GM12878 (cell line): ENCODE measurements around the gene RHOBTB1. TPM values are rescaled to one million over a fixed set of nuclear protein-coding genes. Genes with fewer than 3 reads are reported as not detected.

Source experiments
- ATAC-seq: fragments of 200-7000 bp; cut with Tn5 transposase; 3 replicates; pipeline ENCODE4 v1.9.1; 2020; ENCODE audit warnings: mild to moderate bottlenecking, moderate library complexity
- BruUV-seq: library from RNA; stranded (reverse); fragments of 400-500 nt; replicated peaks from 2 replicates; lab custom pipeline; 2021; lab: Mats Ljungman, UMichigan
- CTCF ChIA-PET: fragments of 300-600 bp; sonication (Branson Sonifier 250); formaldehyde crosslinking; extraction: SDS; loops from one replicate; lab custom pipeline; 2021; ENCODE audit warnings: inconsistent platforms; lab: Yijun Ruan, JAX
- POLR2A ChIA-PET: fragments of 350-600 bp; formaldehyde crosslinking; extraction: SDS; loops from one replicate; lab custom pipeline; 2021; ENCODE audit warnings: inconsistent platforms; lab: Charles Lee
- RAD21 ChIA-PET: fragments of 300-600 bp; sonication (Branson Sonifier 250); formaldehyde crosslinking; loops from one replicate; lab custom pipeline; 2023; ENCODE audit warnings: antibody characterized with exemption; ENCODE audit not compliant: unreplicated experiment; lab: Charles Lee
- SMC1A ChIA-PET: fragments of 300-600 bp; sonication (Branson Sonifier 250); formaldehyde crosslinking; loops from one replicate; lab custom pipeline; 2023; ENCODE audit not compliant: unreplicated experiment, uncharacterized antibody; lab: Charles Lee
- DNase-seq: peaks from one replicate; pipeline ENCODE4 v3.0.0-alpha.2; 2011; ENCODE audit warnings: low read depth, low spot score
- FAIRE-seq: peaks from 3 replicates; lab custom pipeline; 2011; peaks lifted over from hg19 to GRCh38; lab: Jason Lieb, UNC
- H2AFZ ChIP-seq: 2 replicates; pipeline ENCODE4 v1.6.0; 2011; ENCODE audit warnings: low read depth, low read length, control low read depth; ENCODE audit not compliant: control insufficient read depth
- H3K27ac ChIP-seq: 2 replicates; pipeline ENCODE4 v1.5.1; 2011; ENCODE audit warnings: control low read depth; ENCODE audit not compliant: control insufficient read depth, insufficient read depth
- H3K27me3 ChIP-seq, 2 experiments: replicated peaks in 1 of 2; 2 replicates each; pipeline versions ENCODE4 v1.6.0 to v1.6.1; 2011; ENCODE audit warnings: low read length in 1 of 2; ENCODE audit not compliant: control insufficient read depth in 2 of 2, insufficient read depth in 2 of 2
- H3K36me3 ChIP-seq, 2 experiments: 2 replicates each; pipeline ENCODE4 v1.5.1; 2011; ENCODE audit warnings: low read length in 1 of 2; ENCODE audit not compliant: control insufficient read depth in 2 of 2, insufficient read depth in 2 of 2
- H3K4me1 ChIP-seq: 2 replicates; pipeline ENCODE4 v1.6.1; 2011; ENCODE audit warnings: mild to moderate bottlenecking, low read length, moderate library complexity, mixed read lengths; ENCODE audit not compliant: control insufficient read depth, insufficient read depth
- H3K4me2 ChIP-seq: 2 replicates; pipeline ENCODE4 v1.6.0; 2011; ENCODE audit warnings: control low read depth; ENCODE audit not compliant: control insufficient read depth, insufficient read depth
- H3K4me3 ChIP-seq: fragments of 200-600 bp; sonication (generic); 2 replicates; pipeline ENCODE4 v1.5.1; 2016
- H3K79me2 ChIP-seq: 2 replicates; pipeline ENCODE4 v1.6.0; 2011; ENCODE audit warnings: low read length; ENCODE audit not compliant: control insufficient read depth, insufficient read depth
- H3K9ac ChIP-seq: 2 replicates; pipeline ENCODE4 v1.8.0; 2011; ENCODE audit warnings: low read length, control low read depth, mixed read lengths; ENCODE audit not compliant: control insufficient read depth, insufficient read depth
- H3K9me3 ChIP-seq: replicated peaks from 3 replicates; pipeline ENCODE4 v1.5.1; 2011; ENCODE audit warnings: mild to moderate bottlenecking, low read length; ENCODE audit not compliant: control insufficient read depth, insufficient read depth
- H4K20me1 ChIP-seq: 2 replicates; pipeline ENCODE4 v1.6.0; 2011; ENCODE audit not compliant: control insufficient read depth, insufficient read depth
- CREB1 ChIP-seq: IDR thresholded peaks from 2 replicates; pipeline ENCODE4 v1.6.1; 2012; ENCODE audit warnings: low read depth, mild to moderate bottlenecking, inconsistent platforms
- FOS ChIP-seq: IDR thresholded peaks from 3 replicates; pipeline ENCODE4 v1.6.1; 2011; ENCODE audit warnings: borderline replicate concordance; ENCODE audit not compliant: insufficient read length; ENCODE audit errors: extremely low read depth
- HDAC2 ChIP-seq: fragments of 200-600 bp; sonication (generic); IDR thresholded peaks from 2 replicates; pipeline ENCODE4 v1.6.1; 2017
- IKZF2 ChIP-seq, 2 experiments: fragments of 450-650 bp; IDR thresholded peaks; 2 replicates each; pipeline ENCODE4 v1.6.1; 2017; ENCODE audit warnings: mild to moderate bottlenecking in 2 of 2, moderate library complexity in 2 of 2
- RAD21 ChIP-seq: IDR thresholded peaks from 2 replicates; pipeline ENCODE4 v1.6.1; 2011; ENCODE audit warnings: mild to moderate bottlenecking, low read depth, low read length, moderate library complexity; ENCODE audit not compliant: insufficient read depth
- RBBP5 ChIP-seq: fragments of 200-600 bp; sonication (generic); conservative IDR thresholded peaks from 2 replicates; pipeline ENCODE4 v1.6.1; 2016
- SMAD1 ChIP-seq: fragments of 450-650 bp; IDR thresholded peaks from 2 replicates; pipeline ENCODE4 v1.6.1; 2018; ENCODE audit warnings: mild to moderate bottlenecking, low read depth; ENCODE audit not compliant: partially characterized antibody
- TCF3 ChIP-seq: IDR thresholded peaks from 2 replicates; pipeline ENCODE4 v1.6.1; 2012; ENCODE audit warnings: low read depth, mild to moderate bottlenecking, low read length, borderline replicate concordance; ENCODE audit not compliant: insufficient read depth
- WGBS: methylation state at CpG from one replicate; pipeline ENCODE4 v1.1.6; 2016; ENCODE audit warnings: low lambda C conversion rate; ENCODE audit not compliant: insufficient replicate concordance, insufficient coverage; ENCODE audit errors: missing lambda C conversion rate; 5-methylcytosine and 5-hydroxymethylcytosine counted together
- in situ Hi-C: fragments of 300-500 bp; cut with MboI; formaldehyde crosslinking; loops from 9 replicates; pipeline ENCODE4 v1.14.3; 2018; ENCODE audit warnings: mixed read lengths
- intact Hi-C: fragments of 100-400 bp; cut with micrococcal nuclease; formaldehyde crosslinking; loops from one replicate; pipeline ENCODE4 v1.14.2; 2022; ENCODE audit not compliant: unreplicated experiment
- polyA plus RNA-seq, 11 experiments: library from polyadenylated mRNA; depleted of rRNA in 4 of 11; unstranded in 6 of 11; stranded (reverse) in 5 of 11; fragments of >200 nt; fragmentation: Nextera tagmentation in 4 of 11; fragmentation: Illumina TruSeq in 1 of 11; extraction: Ambion mirVana in 4 of 11; extraction: Trizol in 1 of 11; gene quantifications; 1 replicate in 1 of 11; 2 replicates in 10 of 11; pipeline versions ENCODE4 v1.2.1 to v1.2.3, GENCODE V29; 2011 to 2016; ENCODE audit warnings: inconsistent platforms in 2 of 11, missing spikeins in 2 of 11, low read depth in 1 of 11
- total RNA-seq, 4 experiments: library from RNA; depleted of rRNA in 3 of 4; stranded (reverse); fragments of >200 nt in 3 of 4; fragmentation: Illumina TruSeq in 1 of 4; extraction: Trizol in 1 of 4; gene quantifications; 2 replicates each; pipeline versions ENCODE4 v1.2.1 to v1.2.3, GENCODE V29; 2013 to 2021
- TF ChIP-seq, protein P1 (sequence below): IDR thresholded peaks from 2 replicates; pipeline ENCODE4 v1.6.1; 2011; ENCODE audit warnings: mild to moderate bottlenecking, low read depth, low read length, moderate library complexity; ENCODE audit not compliant: insufficient replicate concordance
- TF ChIP-seq, protein P2 (sequence below): fragments of 450-650 bp; IDR thresholded peaks from 2 replicates; pipeline ENCODE4 v1.6.1; 2018; ENCODE audit warnings: borderline replicate concordance, mild to moderate bottlenecking; ENCODE audit not compliant: partially characterized antibody
- TF ChIP-seq, protein P3 (sequence below): fragments of 450-650 bp; IDR thresholded peaks from 2 replicates; pipeline ENCODE4 v1.6.1; 2018; ENCODE audit warnings: mild to moderate bottlenecking, low read depth, moderate library complexity; ENCODE audit not compliant: partially characterized antibody

Gene RHOBTB1
- total and polyA plus RNA-seq, 10 of the 15 experiments (the other 5 are each of a cell fraction or from before 2014, with no cell fraction given): not detected

GRCh38 chr10:60986791-60987190, 42.8 kb upstream of the RHOBTB1 start:
- Histone ChIP-seq H3K9me3 (no peaks in the 10 kb centered on the region), H3K4me1 (0 out of 2 replicates have a peak, but pooled peaks cover 3% of the 10 kb centered on the region), H3K27me3 (no peaks in the 10 kb centered on the region), H3K4me2 (no peak overlapping the region), H3K79me2 (no peaks in the 10 kb centered on the region), H4K20me1 (no peaks in the 10 kb centered on the region), H2AFZ (no peak overlapping the region), H3K27ac (no peak overlapping the region), H3K9ac (no peak overlapping the region), H3K4me3 (no peak overlapping the region), H3K36me3 (no peaks in the 10 kb centered on the region)
- in situ Hi-C loops (no loop called here), intact Hi-C loops (no loop called here)
- FAIRE-seq: no peak
- 23% methylated on average over 3 of the region's 3 CpGs for WGBS
- no TSS peak for BruUV-seq
- ChIA-PET RAD21 (no interaction called here), CTCF (interaction anchor here (0.6 kb wide), 1 partner anchor 674 kb away, joined by 3 read pairs; no protein-coding TSS in a partner anchor), SMC1A (no interaction called here), POLR2A (no interaction called here)
- no peak for ATAC-seq
- TF ChIP-seq FOS (no peak), HDAC2 (no peak)
- TF ChIP-seq, protein P1, sequence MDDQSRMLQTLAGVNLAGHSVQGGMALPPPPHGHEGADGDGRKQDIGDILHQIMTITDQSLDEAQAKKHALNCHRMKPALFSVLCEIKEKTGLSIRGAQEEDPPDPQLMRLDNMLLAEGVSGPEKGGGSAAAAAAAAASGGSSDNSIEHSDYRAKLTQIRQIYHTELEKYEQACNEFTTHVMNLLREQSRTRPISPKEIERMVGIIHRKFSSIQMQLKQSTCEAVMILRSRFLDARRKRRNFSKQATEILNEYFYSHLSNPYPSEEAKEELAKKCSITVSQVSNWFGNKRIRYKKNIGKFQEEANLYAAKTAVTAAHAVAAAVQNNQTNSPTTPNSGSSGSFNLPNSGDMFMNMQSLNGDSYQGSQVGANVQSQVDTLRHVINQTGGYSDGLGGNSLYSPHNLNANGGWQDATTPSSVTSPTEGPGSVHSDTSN: no peak
- DNase-seq: no peak

GRCh38 chr10:60985951-60986350, 42.0 kb upstream of the RHOBTB1 start:
- SMC1A ChIA-PET: no interaction called here
- no peaks in the 10 kb centered on the region for H3K9me3 ChIP-seq
- H3K4me3 ChIP-seq: no peak overlapping the region
- FAIRE-seq: no peak
- 0% methylated on average over 1 of the region's 1 CpG for WGBS
- no peaks in the 10 kb centered on the region for H3K79me2 ChIP-seq
- no peak overlapping the region for H3K4me2 ChIP-seq
- no peaks in the 10 kb centered on the region for H3K27me3 ChIP-seq
- DNase-seq: no peak
- RAD21 ChIA-PET: no interaction called here
- H3K36me3 ChIP-seq: no peaks in the 10 kb centered on the region
- BruUV-seq: no TSS peak
- no peak overlapping the region for H3K9ac ChIP-seq
- no peak overlapping the region for H3K27ac ChIP-seq
- H2AFZ ChIP-seq: no peak overlapping the region
- POLR2A ChIA-PET: no interaction called here
- intact Hi-C loops (no loop called here), in situ Hi-C loops (no loop called here)
- CTCF ChIA-PET: no interaction called here
- H4K20me1 ChIP-seq: no peaks in the 10 kb centered on the region
- no peak for ATAC-seq
- H3K4me1 ChIP-seq: 0 out of 2 replicates have a peak, but pooled peaks cover 3% of the 10 kb centered on the region
- TF ChIP-seq RBBP5: no peak
- TF ChIP-seq, protein P2, sequence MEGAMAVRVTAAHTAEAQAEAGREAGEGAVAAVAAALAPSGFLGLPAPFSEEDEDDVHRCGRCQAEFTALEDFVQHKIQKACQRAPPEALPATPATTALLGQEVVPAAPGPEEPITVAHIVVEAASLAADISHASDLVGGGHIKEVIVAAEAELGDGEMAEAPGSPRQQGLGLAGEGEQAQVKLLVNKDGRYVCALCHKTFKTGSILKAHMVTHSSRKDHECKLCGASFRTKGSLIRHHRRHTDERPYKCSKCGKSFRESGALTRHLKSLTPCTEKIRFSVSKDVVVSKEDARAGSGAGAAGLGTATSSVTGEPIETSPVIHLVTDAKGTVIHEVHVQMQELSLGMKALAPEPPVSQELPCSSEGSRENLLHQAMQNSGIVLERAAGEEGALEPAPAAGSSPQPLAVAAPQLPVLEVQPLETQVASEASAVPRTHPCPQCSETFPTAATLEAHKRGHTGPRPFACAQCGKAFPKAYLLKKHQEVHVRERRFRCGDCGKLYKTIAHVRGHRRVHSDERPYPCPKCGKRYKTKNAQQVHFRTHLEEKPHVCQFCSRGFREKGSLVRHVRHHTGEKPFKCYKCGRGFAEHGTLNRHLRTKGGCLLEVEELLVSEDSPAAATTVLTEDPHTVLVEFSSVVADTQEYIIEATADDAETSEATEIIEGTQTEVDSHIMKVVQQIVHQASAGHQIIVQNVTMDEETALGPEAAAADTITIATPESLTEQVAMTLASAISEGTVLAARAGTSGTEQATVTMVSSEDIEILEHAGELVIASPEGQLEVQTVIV: no peak
- no peak for TF ChIP-seq RAD21
- TF ChIP-seq IKZF2 (IDR thresholded peaks at IDR 0.05): no peak
- TF ChIP-seq, protein P3, sequence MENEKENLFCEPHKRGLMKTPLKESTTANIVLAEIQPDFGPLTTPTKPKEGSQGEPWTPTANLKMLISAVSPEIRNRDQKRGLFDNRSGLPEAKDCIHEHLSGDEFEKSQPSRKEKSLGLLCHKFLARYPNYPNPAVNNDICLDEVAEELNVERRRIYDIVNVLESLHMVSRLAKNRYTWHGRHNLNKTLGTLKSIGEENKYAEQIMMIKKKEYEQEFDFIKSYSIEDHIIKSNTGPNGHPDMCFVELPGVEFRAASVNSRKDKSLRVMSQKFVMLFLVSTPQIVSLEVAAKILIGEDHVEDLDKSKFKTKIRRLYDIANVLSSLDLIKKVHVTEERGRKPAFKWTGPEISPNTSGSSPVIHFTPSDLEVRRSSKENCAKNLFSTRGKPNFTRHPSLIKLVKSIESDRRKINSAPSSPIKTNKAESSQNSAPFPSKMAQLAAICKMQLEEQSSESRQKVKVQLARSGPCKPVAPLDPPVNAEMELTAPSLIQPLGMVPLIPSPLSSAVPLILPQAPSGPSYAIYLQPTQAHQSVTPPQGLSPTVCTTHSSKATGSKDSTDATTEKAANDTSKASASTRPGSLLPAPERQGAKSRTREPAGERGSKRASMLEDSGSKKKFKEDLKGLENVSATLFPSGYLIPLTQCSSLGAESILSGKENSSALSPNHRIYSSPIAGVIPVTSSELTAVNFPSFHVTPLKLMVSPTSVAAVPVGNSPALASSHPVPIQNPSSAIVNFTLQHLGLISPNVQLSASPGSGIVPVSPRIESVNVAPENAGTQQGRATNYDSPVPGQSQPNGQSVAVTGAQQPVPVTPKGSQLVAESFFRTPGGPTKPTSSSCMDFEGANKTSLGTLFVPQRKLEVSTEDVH: no peak
- no peak for TF ChIP-seq SMAD1
- no peak for TF ChIP-seq TCF3
- no peak for TF ChIP-seq CREB1
